ENCODE data around the gene UQCRH.
"Not testable (repeated sequence)": the region's sequence is repeated elsewhere in the genome, so short reads cannot be mapped to it uniquely, and the experiment has no call there.

The UQCRH gene

DNA sequence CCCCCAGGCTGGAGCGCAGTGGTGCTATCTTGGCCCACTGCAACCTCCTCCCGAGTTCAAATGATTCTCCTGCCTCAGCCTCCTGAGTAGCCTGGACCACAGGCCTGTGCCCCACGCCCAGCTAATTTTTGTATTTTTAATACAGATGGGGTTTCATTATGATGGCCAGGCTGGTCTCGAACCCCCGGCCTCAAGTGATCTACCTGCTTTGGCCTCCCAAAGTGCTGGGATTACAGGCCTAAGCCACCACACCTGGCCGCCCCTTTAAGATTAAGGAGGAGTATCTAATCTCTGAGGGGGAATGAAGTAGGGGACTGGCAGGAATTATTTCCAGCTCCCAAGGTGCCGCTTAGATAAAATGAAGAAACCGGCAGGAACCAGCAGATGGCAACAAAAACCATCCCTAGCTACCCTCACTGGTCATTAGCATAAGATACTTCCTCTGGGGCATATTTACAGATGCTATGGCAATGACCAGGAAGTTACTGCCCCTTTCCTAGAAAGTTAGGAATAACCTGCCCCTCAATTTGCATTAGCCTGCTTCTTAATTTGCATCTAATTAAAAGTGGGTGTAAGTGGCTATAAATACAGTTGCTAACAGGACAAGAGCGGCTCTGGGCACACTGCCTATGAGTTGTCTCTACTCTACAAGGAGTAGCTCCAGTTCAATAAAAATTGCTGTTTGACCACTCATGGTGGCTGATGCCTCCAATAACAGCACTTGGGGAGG is 30.0 kb downstream of the UQCRH start:
- Mint-ChIP-seq H3K36me3 (ENCODE audit: low read depth) (no peaks in the 10 kb centered on the region), H3K27me3 (ENCODE audit: low read depth) (peaks cover 2% of the 10 kb centered on the region), H3K9me3 (no peaks in the 10 kb centered on the region), H3K4me3 (no peak overlapping the region), H3K27ac (no peak overlapping the region), H3K4me1 (ENCODE audit: low read depth) (no peaks in the 10 kb centered on the region)
- DNase-seq (ENCODE audit: low spot score): no peak

DNA sequence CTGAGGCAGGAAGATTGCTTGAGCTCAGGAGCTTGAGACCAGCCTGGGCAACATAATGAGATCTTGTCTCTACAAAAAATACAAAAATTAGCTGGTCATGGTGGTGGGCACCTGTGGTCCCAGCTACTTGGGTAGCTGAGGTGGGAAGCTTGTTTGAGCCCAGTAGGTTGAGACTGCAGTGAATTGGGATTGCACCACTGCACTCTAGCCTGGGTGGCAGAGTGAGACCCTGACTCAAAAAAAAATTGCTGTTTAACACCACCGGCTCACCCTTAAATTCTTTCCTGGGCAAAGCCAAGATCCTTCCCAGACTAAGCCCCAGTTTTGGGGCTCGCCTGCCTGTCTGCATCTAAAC is 30.5 kb downstream of the UQCRH start:
- H3K36me3 Mint-ChIP-seq (ENCODE audit: low read depth): no peaks in the 10 kb centered on the region
- no peak overlapping the region for H3K4me3 Mint-ChIP-seq
- no peak for DNase-seq (ENCODE audit: low spot score)
- no peaks in the 10 kb centered on the region for H3K4me1 Mint-ChIP-seq (ENCODE audit: low read depth)
- no peak overlapping the region for H3K27ac Mint-ChIP-seq
- peaks cover 2% of the 10 kb centered on the region for H3K27me3 Mint-ChIP-seq (ENCODE audit: low read depth)
- no peaks in the 10 kb centered on the region for H3K9me3 Mint-ChIP-seq

DNA sequence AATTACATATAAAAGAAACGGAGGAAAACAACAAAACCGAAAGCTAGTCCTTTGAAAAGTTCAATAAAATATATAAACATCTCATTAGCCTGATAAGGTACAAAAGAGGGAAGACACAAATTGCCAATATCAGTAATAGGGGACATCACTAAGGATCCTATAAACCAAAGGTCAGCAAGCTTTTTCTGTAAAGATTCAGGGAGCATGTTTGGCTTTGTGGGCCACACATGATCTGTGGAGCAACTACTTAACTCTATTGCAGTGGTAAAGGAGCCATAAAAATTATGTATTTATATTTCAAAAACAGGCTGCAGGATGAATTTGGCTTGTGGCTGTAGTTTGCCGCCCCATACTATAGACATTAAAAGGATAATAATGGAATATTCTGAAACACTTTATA is 31.6 kb downstream of the UQCRH start:
- no peaks in the 10 kb centered on the region for H3K36me3 Mint-ChIP-seq (ENCODE audit: low read depth)
- no peak overlapping the region for H3K4me3 Mint-ChIP-seq
- no peaks in the 10 kb centered on the region for H3K9me3 Mint-ChIP-seq
- H3K27me3 Mint-ChIP-seq (ENCODE audit: low read depth): peaks cover 2% of the 10 kb centered on the region
- H3K27ac Mint-ChIP-seq: no peak overlapping the region
- no peak for DNase-seq (ENCODE audit: low spot score)
- H3K4me1 Mint-ChIP-seq (ENCODE audit: low read depth): peaks cover 4% of the 10 kb centered on the region

DNA sequence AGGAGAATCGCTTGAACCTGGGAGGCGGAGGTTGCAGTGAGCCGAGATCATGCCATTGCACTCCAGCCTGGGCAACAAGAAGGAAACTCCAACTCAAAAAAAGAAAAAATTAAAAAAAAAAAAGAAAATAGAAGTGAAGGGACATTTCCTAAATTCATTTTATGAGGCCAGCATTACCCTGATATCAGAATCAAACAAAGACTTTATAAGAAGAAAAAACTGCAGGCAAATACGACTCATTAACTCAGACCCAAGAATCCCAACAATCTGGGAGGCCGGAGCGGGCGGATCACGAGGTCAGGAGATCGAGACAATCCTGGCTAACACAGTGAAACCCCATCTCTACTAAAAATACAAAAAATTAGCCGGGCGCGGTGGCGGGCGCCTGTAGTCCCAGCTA is 33.9 kb downstream of the UQCRH start:
- not testable (repeated sequence) for H3K4me3 Mint-ChIP-seq; H3K27me3 Mint-ChIP-seq (ENCODE audit: low read depth); H3K9me3 Mint-ChIP-seq; H3K27ac Mint-ChIP-seq; DNase-seq (ENCODE audit: low spot score)
- H3K4me1 Mint-ChIP-seq (ENCODE audit: low read depth): peaks cover 21% of the 10 kb centered on the region
- peaks cover 12% of the 10 kb centered on the region for H3K36me3 Mint-ChIP-seq (ENCODE audit: low read depth)

DNA sequence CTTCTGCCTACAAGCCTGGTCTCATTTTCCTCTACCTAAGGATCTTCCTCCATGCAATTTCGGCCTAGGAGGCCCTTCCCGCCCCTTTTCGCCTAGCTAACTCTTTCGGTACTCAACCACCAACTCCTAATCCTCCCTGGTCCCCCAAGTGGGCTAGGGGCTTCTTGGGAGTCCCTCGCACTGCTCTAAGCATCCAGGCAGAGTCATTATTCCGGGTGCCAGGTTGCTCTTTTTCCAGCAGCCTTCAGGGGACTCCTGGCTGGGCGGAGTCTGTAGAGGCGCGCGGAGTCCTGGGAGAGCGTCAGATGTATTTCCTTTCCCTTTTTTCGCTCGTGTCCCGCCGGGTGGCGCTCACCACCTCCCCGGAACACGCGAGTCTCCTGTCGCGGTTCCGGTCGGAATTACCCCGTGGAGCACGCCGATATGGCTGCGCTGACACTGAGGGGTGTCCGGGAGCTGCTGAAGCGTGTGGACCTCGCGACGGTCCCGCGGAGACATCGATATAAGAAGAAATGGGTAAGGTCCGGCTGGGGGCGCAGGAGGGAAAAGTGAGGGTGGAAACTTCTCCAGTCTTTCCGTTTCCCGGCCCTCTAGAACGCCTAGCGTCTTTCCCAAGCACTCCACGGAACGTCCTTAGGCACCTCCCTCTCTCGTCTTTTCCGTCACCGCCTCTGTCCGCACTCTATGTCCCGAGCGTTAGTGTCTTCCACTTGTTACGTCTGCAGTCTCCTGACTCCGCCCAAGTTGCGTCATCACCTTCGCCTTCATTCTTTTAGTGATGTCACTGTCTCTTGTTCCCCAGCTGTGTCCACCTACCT is 37.1 kb downstream of the UQCRH start, which contains the start of gene NSUN4:
Gene NSUN4, plus strand, starts transcription at position 404 of the 818 bp plus-strand sequence. Its CDS starts 20 bp downstream, at position 424.
- Mint-ChIP-seq H3K36me3 (ENCODE audit: low read depth) (peaks cover 24% of the 10 kb centered on the region), H3K4me1 (ENCODE audit: low read depth) (peaks cover 29% of the 10 kb centered on the region), H3K27ac (peak within 1 kb of the TSS; percentile 98)

DNA sequence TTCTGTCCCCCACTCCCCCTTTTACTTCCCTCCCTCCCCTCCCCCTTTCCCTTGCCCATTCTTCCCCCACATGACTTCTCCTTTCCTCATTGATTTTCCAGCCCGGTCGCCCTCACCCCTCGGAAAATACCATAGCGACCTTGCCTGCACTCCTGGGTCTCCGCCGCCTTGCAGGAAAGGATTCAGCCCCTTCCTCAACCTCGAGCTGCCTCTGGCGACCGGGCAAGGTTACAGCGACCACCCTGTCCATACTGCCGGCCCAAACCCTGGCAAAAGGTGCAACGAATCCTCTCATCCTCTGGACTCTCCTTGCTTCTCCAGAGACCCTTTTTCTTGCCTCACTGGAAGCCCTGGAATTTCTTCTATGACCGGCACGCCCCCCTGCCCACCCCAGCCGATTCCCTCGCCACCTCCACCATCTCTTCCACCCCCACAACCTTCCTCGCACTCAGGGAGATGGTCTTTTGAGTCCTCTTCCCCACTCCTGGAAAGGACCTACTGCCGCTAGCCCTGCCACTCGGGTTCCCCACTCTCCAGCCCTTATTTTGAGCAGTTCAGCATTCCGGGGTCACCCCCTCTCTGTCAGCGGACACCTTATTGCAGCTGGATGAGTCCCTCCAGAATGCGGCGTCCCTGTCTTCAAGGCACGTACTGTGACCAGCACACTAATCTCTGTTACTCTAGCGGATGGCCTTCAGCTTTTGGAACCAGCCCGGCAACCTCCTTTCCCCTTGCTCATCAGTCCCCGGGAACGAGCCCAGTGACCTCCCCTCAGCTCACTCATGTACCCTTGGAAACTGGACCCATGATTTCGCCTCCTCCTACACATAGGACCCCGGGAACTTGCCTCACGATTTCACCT is 38.0 kb downstream of the UQCRH start:
- Mint-ChIP-seq H3K4me3 (peak overlapping the region; percentile 100), H3K27ac (peak overlapping the region; percentile 98), H3K27me3 (ENCODE audit: low read depth) (no peaks in the 10 kb centered on the region), H3K4me1 (ENCODE audit: low read depth) (peaks cover 29% of the 10 kb centered on the region), H3K36me3 (ENCODE audit: low read depth) (peaks cover 27% of the 10 kb centered on the region), H3K9me3 (no peaks in the 10 kb centered on the region)
- DNase-seq (ENCODE audit: low spot score): no peak

More for the DNA sequence above, 37.1 kb downstream of the UQCRH start, which contains the start of gene NSUN4:
- no peaks in the 10 kb centered on the region for H3K9me3 Mint-ChIP-seq
- H3K27me3 Mint-ChIP-seq (ENCODE audit: low read depth): no peaks in the 10 kb centered on the region
- DNase-seq (ENCODE audit: low spot score): peak; percentile 84
- H3K4me3 Mint-ChIP-seq: peak within 1 kb of the TSS; percentile 100

DNA sequence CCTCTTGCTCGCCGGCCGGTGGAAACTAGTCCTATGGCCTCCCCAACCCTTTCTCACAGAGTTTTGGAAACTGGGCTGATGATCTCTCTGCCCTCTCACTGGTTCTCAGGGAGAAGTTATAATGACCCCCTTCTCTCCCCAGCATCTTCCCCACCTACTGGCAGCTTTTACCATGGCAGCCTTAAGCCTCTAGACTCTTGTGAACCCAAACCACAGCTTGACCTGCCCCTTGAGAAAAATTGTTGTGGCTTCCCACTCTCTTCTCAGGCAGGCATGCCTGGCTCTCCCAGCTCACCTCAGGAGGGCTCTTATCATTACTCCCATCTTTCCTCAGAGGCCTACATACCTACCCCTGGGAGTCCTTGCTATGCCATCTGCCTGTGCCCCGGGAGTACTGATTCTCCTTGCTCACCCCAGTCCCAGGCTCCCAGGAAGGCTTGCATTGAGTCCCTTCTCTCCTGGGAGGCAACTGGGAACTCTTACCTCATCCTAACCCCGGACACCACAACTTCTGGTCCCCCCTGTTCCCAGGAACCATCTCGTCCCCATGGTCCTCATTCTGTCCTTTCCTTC is 38.7 kb downstream of the UQCRH start:
- Mint-ChIP-seq H3K36me3 (ENCODE audit: low read depth) (peaks cover 31% of the 10 kb centered on the region), H3K4me3 (peak overlapping the region; percentile 100), H3K4me1 (ENCODE audit: low read depth) (peaks cover 29% of the 10 kb centered on the region), H3K27me3 (ENCODE audit: low read depth) (no peaks in the 10 kb centered on the region), H3K9me3 (no peaks in the 10 kb centered on the region), H3K27ac (peak overlapping the region; percentile 98)
- no peak for DNase-seq (ENCODE audit: low spot score)

DNA sequence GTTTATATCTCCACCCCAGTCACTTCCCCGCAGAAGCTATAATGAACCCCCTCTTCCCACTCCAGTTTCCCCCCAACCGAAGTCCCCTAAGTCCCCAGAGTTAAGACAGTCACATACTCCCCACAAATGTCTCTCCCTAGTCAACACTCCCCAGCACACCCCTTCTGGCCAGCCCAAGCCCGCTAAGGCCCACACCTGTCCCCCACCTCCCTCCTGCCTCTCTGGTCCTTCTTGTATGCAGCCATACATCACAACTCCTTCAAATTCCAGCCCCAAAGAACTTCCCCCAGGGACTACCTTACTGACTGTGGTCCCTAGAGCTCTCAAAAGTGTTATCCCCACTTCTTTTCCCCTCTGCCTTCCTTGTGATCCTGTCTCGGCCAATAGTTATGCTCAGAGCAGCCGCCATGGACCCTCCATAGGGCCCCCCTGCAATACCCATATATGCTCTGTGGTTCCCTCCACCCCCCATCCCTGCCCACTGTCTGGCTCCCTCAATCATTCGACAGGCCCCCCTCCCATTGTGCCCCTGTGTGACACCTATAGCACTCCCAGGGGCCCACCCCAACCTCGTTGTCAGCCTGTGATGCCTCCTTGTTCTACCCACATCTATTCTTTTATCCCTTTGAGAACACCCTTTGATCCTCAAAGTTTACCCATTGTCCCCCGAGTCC is 39.3 kb downstream of the UQCRH start:
- no peaks in the 10 kb centered on the region for H3K27me3 Mint-ChIP-seq (ENCODE audit: low read depth)
- peaks cover 37% of the 10 kb centered on the region for H3K36me3 Mint-ChIP-seq (ENCODE audit: low read depth)
- peak overlapping the region; percentile 98 for H3K27ac Mint-ChIP-seq
- peak overlapping the region; percentile 100 for H3K4me3 Mint-ChIP-seq
- peaks cover 29% of the 10 kb centered on the region for H3K4me1 Mint-ChIP-seq (ENCODE audit: low read depth)
- DNase-seq (ENCODE audit: low spot score): no peak
- H3K9me3 Mint-ChIP-seq: no peaks in the 10 kb centered on the region

DNA sequence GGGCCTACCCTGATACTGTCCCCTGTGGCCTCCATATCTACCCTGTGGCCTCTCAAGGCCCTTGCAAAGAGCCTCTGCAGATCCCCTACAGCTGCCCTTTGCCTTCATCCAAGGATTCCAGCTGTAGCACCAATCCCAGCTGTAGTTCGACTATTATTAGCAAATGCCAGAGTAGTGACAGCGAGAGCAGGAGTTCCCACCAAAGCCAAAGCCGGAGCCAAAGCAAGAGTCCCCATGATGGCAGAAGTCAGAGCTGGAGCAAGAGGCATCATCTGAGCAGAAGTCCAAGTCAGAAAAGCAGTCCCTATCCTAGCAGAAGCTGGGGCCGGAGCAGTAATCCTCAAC is 39.8 kb downstream of the UQCRH start:
- Mint-ChIP-seq H3K36me3 (ENCODE audit: low read depth) (peaks cover 42% of the 10 kb centered on the region), H3K27ac (peak overlapping the region; percentile 15), H3K9me3 (no peaks in the 10 kb centered on the region), H3K27me3 (ENCODE audit: low read depth) (no peaks in the 10 kb centered on the region), H3K4me1 (ENCODE audit: low read depth) (peaks cover 34% of the 10 kb centered on the region), H3K4me3 (no peak overlapping the region)
- no peak for DNase-seq (ENCODE audit: low spot score)

DNA sequence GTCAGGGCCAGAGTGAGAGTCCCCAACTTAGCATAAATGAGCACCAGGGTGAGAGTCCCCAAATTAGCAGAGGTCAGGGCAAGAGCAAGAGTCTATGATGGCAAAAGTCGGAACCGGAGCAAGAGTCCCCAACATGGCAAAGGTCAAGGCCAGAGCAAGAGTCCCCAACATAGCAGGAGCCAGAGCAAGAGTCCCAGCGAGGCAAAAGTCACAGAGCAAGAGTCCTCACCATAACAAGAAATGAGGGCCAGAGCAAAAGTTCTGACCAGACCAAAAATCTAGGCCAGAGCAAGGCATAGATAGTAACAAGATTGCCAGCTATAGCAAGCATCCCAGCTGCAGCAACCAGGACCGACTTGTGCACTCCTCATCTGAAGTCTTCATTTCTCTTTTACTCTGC is 40.2 kb downstream of the UQCRH start:
- H3K36me3 Mint-ChIP-seq (ENCODE audit: low read depth): peaks cover 42% of the 10 kb centered on the region
- H3K27me3 Mint-ChIP-seq (ENCODE audit: low read depth): no peaks in the 10 kb centered on the region
- DNase-seq (ENCODE audit: low spot score): no peak
- no peak overlapping the region for H3K27ac Mint-ChIP-seq
- H3K4me1 Mint-ChIP-seq (ENCODE audit: low read depth): peaks cover 34% of the 10 kb centered on the region
- no peaks in the 10 kb centered on the region for H3K9me3 Mint-ChIP-seq
- H3K4me3 Mint-ChIP-seq: no peak overlapping the region

DNA sequence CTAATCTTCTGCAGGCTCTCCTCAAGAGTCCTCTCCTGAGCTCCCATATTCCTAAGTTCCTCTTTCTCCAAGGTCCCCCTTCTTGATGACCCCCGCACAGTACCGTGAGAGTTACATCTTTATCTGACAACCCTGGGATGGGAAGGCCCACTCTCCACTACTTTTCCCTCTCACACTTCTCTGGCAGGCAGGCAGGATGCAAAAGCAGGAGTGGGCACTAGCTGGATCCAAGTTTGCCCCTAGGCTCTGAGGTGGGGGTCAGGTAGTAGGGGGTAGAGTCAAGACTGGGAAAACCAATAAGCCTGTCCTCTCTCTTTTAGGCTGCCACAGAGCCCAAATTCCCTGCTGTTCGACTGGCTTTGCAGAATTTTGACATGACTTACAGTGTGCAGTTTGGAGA is 41.0 kb downstream of the UQCRH start:
- Mint-ChIP-seq H3K4me3 (no peak overlapping the region), H3K4me1 (ENCODE audit: low read depth) (peaks cover 32% of the 10 kb centered on the region), H3K36me3 (ENCODE audit: low read depth) (peaks cover 44% of the 10 kb centered on the region), H3K27me3 (ENCODE audit: low read depth) (no peaks in the 10 kb centered on the region), H3K27ac (no peak overlapping the region), H3K9me3 (no peaks in the 10 kb centered on the region)
- no peak for DNase-seq (ENCODE audit: low spot score)

DNA sequence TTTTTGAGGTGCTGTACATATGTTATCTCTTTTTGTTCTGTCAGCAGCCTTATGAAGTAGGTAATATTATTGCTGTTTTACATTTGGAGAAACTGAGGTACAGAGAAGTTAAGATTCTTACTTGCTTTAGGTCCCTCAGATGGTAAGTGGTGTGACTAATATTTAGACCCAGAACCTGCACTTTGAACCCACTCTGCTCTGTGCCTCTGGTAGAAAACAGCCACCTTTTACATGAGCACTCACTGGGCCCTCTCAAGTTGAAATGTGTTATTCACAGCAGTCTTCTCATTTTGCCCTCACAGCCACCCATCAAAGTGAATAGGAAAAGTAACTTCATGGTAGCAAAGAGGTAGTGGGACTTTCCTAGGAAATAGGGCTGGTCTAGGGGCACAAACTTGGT is 41.8 kb downstream of the UQCRH start:
- H3K4me1 Mint-ChIP-seq (ENCODE audit: low read depth): peaks cover 30% of the 10 kb centered on the region
- no peaks in the 10 kb centered on the region for H3K27me3 Mint-ChIP-seq (ENCODE audit: low read depth)
- H3K36me3 Mint-ChIP-seq (ENCODE audit: low read depth): peaks cover 48% of the 10 kb centered on the region
- no peak overlapping the region for H3K27ac Mint-ChIP-seq
- no peak overlapping the region for H3K4me3 Mint-ChIP-seq
- H3K9me3 Mint-ChIP-seq: no peaks in the 10 kb centered on the region
- DNase-seq (ENCODE audit: low spot score): no peak

DNA sequence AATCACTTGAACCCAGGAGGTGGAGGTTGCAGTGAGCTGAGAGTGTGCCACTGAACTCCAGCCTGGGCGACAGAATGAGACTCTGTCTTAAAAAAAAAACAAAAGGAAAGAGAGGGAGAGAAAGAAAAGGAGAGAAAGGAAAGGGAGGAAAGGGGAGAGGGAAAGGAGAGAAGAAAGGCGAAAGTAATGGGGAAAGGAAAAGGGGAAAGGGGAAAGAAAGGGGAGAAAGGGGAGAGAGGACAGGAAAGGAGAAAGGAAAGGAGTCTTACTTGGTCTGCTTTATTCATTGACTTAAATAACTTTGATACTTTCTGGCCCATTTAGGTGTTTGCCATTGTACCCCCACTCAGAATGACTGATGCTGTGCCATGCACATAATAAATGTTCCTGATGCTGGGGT is 48.9 kb downstream of the UQCRH start:
- Mint-ChIP-seq H3K4me1 (ENCODE audit: low read depth) (peaks cover 6% of the 10 kb centered on the region), H3K27me3 (ENCODE audit: low read depth) (no peaks in the 10 kb centered on the region), H3K27ac (peak overlapping the region; percentile 2), H3K36me3 (ENCODE audit: low read depth) (peaks cover 38% of the 10 kb centered on the region), H3K4me3 (no peak overlapping the region), H3K9me3 (no peaks in the 10 kb centered on the region)
- DNase-seq (ENCODE audit: low spot score): no peak
